HCT116 (cell line): ENCODE data around the gene RAB31. TPM values are rescaled to one million over a fixed set of nuclear protein-coding genes. Genes with fewer than 3 reads are reported as not detected.

Experiments used
- ATAC-seq: fragments of 200-7000 bp; cut with Tn5 transposase; 2 replicates; pipeline ENCODE4 v1.9.1; 2020; ENCODE audit warnings: mild to moderate bottlenecking, moderate library complexity
- BruUV-seq: library from RNA; stranded (reverse); fragments of 400-500 nt; replicated peaks from 2 replicates; lab custom pipeline; 2021; lab: Mats Ljungman, UMichigan
- CTCF ChIA-PET: fragments of 300-600 bp; sonication (Branson Sonifier 250); formaldehyde crosslinking; loops from one replicate; lab custom pipeline; 2021; ENCODE audit warnings: antibody characterized with exemption; lab: Charles Lee
- POLR2A ChIA-PET: fragments of 300-600, 350-600 bp; sonication (Branson Sonifier 250); formaldehyde crosslinking; loops from one replicate; lab custom pipeline; 2021; ENCODE audit warnings: antibody characterized with exemption; lab: Charles Lee
- RAD21 ChIA-PET, 2 experiments: fragments of 300-600 bp; sonication (Branson Sonifier 250); formaldehyde crosslinking; loops; one replicate each; lab custom pipeline; 2023; ENCODE audit warnings: low total read pairs in 2 of 2; ENCODE audit not compliant: uncharacterized antibody in 2 of 2, unreplicated experiment in 2 of 2, low non-redundant PET in 1 of 2; lab: Charles Lee
- DNase-seq: peaks from one replicate; pipeline ENCODE4 v3.0.0-alpha.2; 2010; ENCODE audit warnings: low read depth, low spot score
- H2AFZ ChIP-seq: fragments of 200-600 bp; shearing (Covaris generic), sonication (generic); 2 replicates; pipeline ENCODE4 v1.6.1; 2017; ENCODE audit warnings: low read depth, mixed run types, mixed read lengths, antibody characterized with exemption, low read length; ENCODE audit not compliant: poor library complexity, severe bottlenecking
- H3K27ac ChIP-seq: 2 replicates; pipeline ENCODE4 v1.5.1; 2012; ENCODE audit warnings: low read depth, low read length
- H3K27me3 ChIP-seq: fragments of 200-600 bp; sonication (generic); 2 replicates; pipeline ENCODE4 v1.6.1; 2016; ENCODE audit warnings: mixed run types, low read length, mixed read lengths; ENCODE audit not compliant: insufficient read depth
- H3K36me3 ChIP-seq, 2 experiments: fragments of 200-500 bp in 1 of 2; fragments of 200-600 bp in 1 of 2; sonication (Bioruptor generic) in 1 of 2; sonication (generic) in 1 of 2; 2 replicates each; pipeline versions ENCODE4 v1.5.1 to v1.6.1; 2014 to 2016; ENCODE audit warnings: low read length in 2 of 2, inconsistent platforms in 1 of 2, mixed read lengths in 1 of 2, mixed run types in 1 of 2; ENCODE audit not compliant: insufficient read depth in 2 of 2, control insufficient read depth in 1 of 2
- H3K4me1 ChIP-seq, 2 experiments: fragments of 200-600 bp in 1 of 2; sonication (generic) in 1 of 2; 2 replicates each; pipeline versions ENCODE4 v1.5.1 to v1.6.1; 2012 to 2017; ENCODE audit warnings: low read length in 2 of 2, inconsistent platforms in 1 of 2, mild to moderate bottlenecking in 1 of 2, mixed read lengths in 1 of 2, mixed run types in 1 of 2, moderate library complexity in 1 of 2; ENCODE audit not compliant: insufficient read depth in 2 of 2, control insufficient read depth in 1 of 2
- H3K4me2 ChIP-seq: fragments of 200-600 bp; sonication (generic); 2 replicates; pipeline ENCODE4 v1.6.1; 2017; ENCODE audit warnings: mixed run types, low read length, mixed read lengths
- H3K4me3 ChIP-seq, 2 experiments: fragments of 200-600 bp in 1 of 2; sonication (generic) in 1 of 2; replicated peaks in 1 of 2; 2 replicates each; pipeline ENCODE4 v1.5.1; 2011 to 2016; ENCODE audit warnings: low read length in 2 of 2, control low read depth in 1 of 2, low read depth in 1 of 2, mild to moderate bottlenecking in 1 of 2, mixed read lengths in 1 of 2, mixed run types in 1 of 2
- H3K79me2 ChIP-seq: fragments of 200-600 bp; sonication (generic); 2 replicates; pipeline ENCODE4 v1.6.1; 2017; ENCODE audit warnings: mild to moderate bottlenecking, mixed run types, low read length, moderate library complexity, mixed read lengths; ENCODE audit not compliant: insufficient read depth
- H3K9ac ChIP-seq: fragments of 200-600 bp; sonication (generic); 2 replicates; pipeline ENCODE4 v1.6.1; 2016; ENCODE audit warnings: low read length, mixed read lengths
- H3K9me2 ChIP-seq: fragments of 200-600 bp; sonication (generic), shearing (Covaris generic); 2 replicates; pipeline ENCODE4 v1.6.1; 2017; ENCODE audit warnings: mixed run types, mild to moderate bottlenecking, moderate library complexity; ENCODE audit not compliant: insufficient read depth
- H3K9me3 ChIP-seq, 2 experiments: fragments of 200-500 bp in 1 of 2; fragments of 200-600 bp in 1 of 2; sonication (Bioruptor generic) in 1 of 2; sonication (generic) in 1 of 2; 2 replicates each; pipeline ENCODE4 v1.6.1; 2014 to 2017; ENCODE audit warnings: low read length in 2 of 2, mixed read lengths in 2 of 2, inconsistent platforms in 1 of 2, low read depth in 1 of 2, mild to moderate bottlenecking in 1 of 2, mixed run types in 1 of 2, moderate library complexity in 1 of 2; ENCODE audit not compliant: control insufficient read depth in 1 of 2, insufficient read depth in 1 of 2
- H4K20me1 ChIP-seq: fragments of 200-600 bp; sonication (generic), shearing (Covaris generic); 2 replicates; pipeline ENCODE4 v1.6.1; 2017; ENCODE audit warnings: mixed run types, mild to moderate bottlenecking, moderate library complexity; ENCODE audit not compliant: insufficient read depth
- CBX3 ChIP-seq: IDR thresholded peaks from 2 replicates; pipeline ENCODE4 v1.6.1; 2012; ENCODE audit warnings: low read depth
- ELF1 ChIP-seq: IDR thresholded peaks from 2 replicates; pipeline ENCODE4 v1.6.1; 2012; ENCODE audit warnings: low read depth, borderline replicate concordance
- POLR2AphosphoS5 ChIP-seq: IDR thresholded peaks from 2 replicates; pipeline ENCODE4 v1.6.1; 2011; ENCODE audit warnings: mild to moderate bottlenecking, low read depth, low read length, moderate library complexity
- RAD21 ChIP-seq: IDR thresholded peaks from 2 replicates; pipeline ENCODE4 v1.6.1; 2012; ENCODE audit warnings: low read depth, mild to moderate bottlenecking
- intact Hi-C: fragments of 100-400 bp; cut with micrococcal nuclease; formaldehyde crosslinking; loops from 2 replicates; pipeline ENCODE4 v1.10.0; 2022
- total RNA-seq: library from RNA; stranded (reverse); gene quantifications from one replicate; pipeline ENCODE4 v1.2.1, GENCODE V29; 2021; ENCODE audit not compliant: unreplicated experiment

RAB31 gene
- total RNA-seq, 1 experiment from 2014 or later: 46.9 TPM

GRCh38 chr18:9774150-9774549 is 66.0 kb downstream of the RAB31 start:
- H3K9me3 ChIP-seq: no peaks in the 10 kb centered on the region
- ChIA-PET POLR2A (no interaction called here), RAD21 (no interaction called here), CTCF (no interaction called here)
- no peaks in the 10 kb centered on the region for H3K9me2 ChIP-seq
- peaks cover 9% of the 10 kb centered on the region; the same call in 1 of the 2 replicates for H3K79me2 ChIP-seq
- H2AFZ ChIP-seq: no peak overlapping the region
- no peak for DNase-seq
- H3K4me1 ChIP-seq: peaks cover 4 to 20% of the 10 kb centered on the region in 2 experiments; a peak in 3 of 4 replicates
- no peak for ATAC-seq
- no peak overlapping the region for H3K4me3 ChIP-seq
- H4K20me1 ChIP-seq: no peaks in the 10 kb centered on the region
- H3K9ac ChIP-seq: no peak overlapping the region
- TF ChIP-seq ELF1: no peak
- intact Hi-C loops: loop anchor here (5.0 kb wide), 2 partner anchors 178 to 197 kb away; no protein-coding TSS in a partner anchor
- no peaks in the 10 kb centered on the region for H3K27me3 ChIP-seq
- BruUV-seq: no TSS peak
- H3K4me2 ChIP-seq: no peak overlapping the region
- no peaks in the 10 kb centered on the region for H3K36me3 ChIP-seq
- H3K27ac ChIP-seq: no peak overlapping the region

DNA sequence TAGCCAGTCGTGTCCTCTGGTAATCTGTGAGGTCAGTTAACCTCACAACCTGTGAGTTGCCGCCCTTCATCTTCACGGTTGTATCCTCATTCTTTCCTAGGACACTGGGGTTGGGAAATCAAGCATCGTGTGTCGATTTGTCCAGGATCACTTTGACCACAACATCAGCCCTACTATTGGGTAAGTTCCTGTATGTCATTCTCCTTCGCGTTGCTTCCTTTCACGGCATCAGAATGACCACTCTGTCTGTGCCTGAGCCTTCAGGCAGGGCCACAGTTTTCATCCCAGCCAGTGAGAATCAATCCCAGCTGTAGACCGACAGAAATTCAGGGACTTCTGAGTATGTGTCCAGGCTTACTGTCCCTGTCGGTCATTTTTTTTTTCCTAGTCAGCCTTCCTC is 67.1 kb downstream of the RAB31 start:
- Histone ChIP-seq H3K4me3 (no peak overlapping the region), H3K4me2 (no peak overlapping the region), H3K4me1 (peaks cover 14 to 30% of the 10 kb centered on the region in 2 experiments), H3K9ac (no peak overlapping the region), H3K36me3 (no peaks in the 10 kb centered on the region), H4K20me1 (no peaks in the 10 kb centered on the region), H3K9me2 (no peaks in the 10 kb centered on the region), H3K79me2 (peaks cover 8% of the 10 kb centered on the region; the same call in 1 of the 2 replicates), H2AFZ (no peak overlapping the region), H3K27me3 (no peaks in the 10 kb centered on the region), H3K9me3 (no peaks in the 10 kb centered on the region), H3K27ac (no peak overlapping the region)
- no TSS peak for BruUV-seq
- TF ChIP-seq CBX3 (no peak), RAD21 (no peak), POLR2AphosphoS5 (no peak), ELF1 (no peak)
- POLR2A ChIA-PET: no interaction called here
- DNase-seq (no peak), ATAC-seq (no peak)
- RAD21 ChIA-PET: no interaction called here
- CTCF ChIA-PET: no interaction called here
- intact Hi-C loops: no loop called here
